Omental fat pad (tissue), 4 donors: ENCODE results near the gene OPCML. TPM values are rescaled to one million over a fixed set of nuclear protein-coding genes. Genes with fewer than 3 reads are reported as not detected.

Experiments
- ATAC-seq: fragments of 150-250 bp; one replicate; pipeline ENCODE4 v1.9.1; 2016; ENCODE audit warnings: mild to moderate bottlenecking, moderate library complexity; ENCODE audit not compliant: low FRiP score
- DNase-seq: peaks from one replicate; pipeline ENCODE4 v3.0.0-alpha.2; 2019; ENCODE audit warnings: low spot score
- total RNA-seq, 4 donors: library from RNA; depleted of rRNA; stranded (reverse); fragments of >200 nt; gene quantifications; one replicate each; pipeline ENCODE4 v1.1.0, GENCODE V29; 2016
- TF ChIP-seq, protein P1 (sequence below), 3 donors: fragments of 450-650 bp; IDR thresholded peaks; one replicate each; pipeline ENCODE4 v1.5.1; 2016 to 2017; ENCODE audit warnings: antibody characterized with exemption in 3 of 3, mild to moderate bottlenecking in 3 of 3, moderate library complexity in 2 of 3

OPCML gene
- total RNA-seq, 4 donors from 2014 or later, result 0.32 TPM; not detected in 3

GRCh38 chr11:132718711-132719671 is 813.3 kb downstream of the OPCML start:
- no peak for ATAC-seq
- TF ChIP-seq, protein P1, sequence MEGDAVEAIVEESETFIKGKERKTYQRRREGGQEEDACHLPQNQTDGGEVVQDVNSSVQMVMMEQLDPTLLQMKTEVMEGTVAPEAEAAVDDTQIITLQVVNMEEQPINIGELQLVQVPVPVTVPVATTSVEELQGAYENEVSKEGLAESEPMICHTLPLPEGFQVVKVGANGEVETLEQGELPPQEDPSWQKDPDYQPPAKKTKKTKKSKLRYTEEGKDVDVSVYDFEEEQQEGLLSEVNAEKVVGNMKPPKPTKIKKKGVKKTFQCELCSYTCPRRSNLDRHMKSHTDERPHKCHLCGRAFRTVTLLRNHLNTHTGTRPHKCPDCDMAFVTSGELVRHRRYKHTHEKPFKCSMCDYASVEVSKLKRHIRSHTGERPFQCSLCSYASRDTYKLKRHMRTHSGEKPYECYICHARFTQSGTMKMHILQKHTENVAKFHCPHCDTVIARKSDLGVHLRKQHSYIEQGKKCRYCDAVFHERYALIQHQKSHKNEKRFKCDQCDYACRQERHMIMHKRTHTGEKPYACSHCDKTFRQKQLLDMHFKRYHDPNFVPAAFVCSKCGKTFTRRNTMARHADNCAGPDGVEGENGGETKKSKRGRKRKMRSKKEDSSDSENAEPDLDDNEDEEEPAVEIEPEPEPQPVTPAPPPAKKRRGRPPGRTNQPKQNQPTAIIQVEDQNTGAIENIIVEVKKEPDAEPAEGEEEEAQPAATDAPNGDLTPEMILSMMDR (IDR thresholded peaks at IDR 0.05), result no peak
- no peak for DNase-seq

DNA sequence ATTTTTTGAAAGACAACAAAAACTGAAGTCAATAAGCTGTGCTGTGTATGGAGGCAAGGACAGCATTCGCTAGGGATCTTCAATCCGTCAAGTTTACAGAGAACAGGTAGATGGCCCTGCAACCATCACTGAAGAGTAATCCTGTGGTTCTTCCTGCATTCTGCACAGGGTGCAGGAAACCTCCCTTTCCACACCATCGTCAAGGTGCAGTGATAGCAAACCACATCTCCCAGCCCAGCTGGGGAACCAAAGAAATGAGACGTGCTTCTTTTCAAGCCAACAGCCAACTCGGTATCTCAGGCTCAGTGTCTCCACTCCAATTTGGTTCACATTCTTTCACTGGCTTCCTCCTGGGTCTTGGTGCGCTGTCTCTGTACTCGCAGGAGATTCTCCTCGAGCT is 814.5 kb downstream of the OPCML start:
- no peak for DNase-seq
- ATAC-seq, result no peak
- TF ChIP-seq, protein P1 (IDR thresholded peaks at IDR 0.05), result no peak

- no peak for DNase-seq
- TF ChIP-seq, protein P1 (IDR thresholded peaks at IDR 0.05), result no peak
- no peak for ATAC-seq
Observed at GRCh38 chr11:132716037-132716436, 816.3 kb downstream of the OPCML start.

GRCh38 chr11:132714859-132715440 is 817.4 kb downstream of the OPCML start:
- ATAC-seq (no peak), DNase-seq (no peak)
- TF ChIP-seq, protein P1 (IDR thresholded peaks at IDR 0.05), result no peak

DNA sequence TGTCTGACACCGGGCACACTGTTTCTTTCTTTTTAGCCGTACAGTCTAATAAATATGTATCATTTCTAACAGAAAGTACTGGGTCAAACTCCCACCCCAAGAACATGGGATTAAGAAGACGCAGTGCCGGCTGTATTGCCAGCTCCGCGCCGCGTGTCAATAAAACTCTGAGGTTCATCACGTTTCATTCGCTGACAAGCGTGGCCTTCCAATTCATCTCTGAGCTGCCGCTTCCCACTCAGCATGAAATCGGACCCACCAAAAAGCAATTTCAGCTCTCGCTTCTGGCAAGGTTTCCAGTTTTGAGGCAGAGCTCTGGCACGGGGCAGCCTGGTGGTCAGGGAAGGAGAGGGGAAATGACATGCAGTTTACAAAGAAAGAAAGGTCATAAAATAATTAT is 819.8 kb downstream of the OPCML start:
- ATAC-seq (no peak), DNase-seq (no peak)
- TF ChIP-seq, protein P1 (IDR thresholded peaks at IDR 0.05), result no peak

- no peak for ATAC-seq
- DNase-seq, result no peak
- TF ChIP-seq, protein P1 (IDR thresholded peaks at IDR 0.05), result no peak
Observed at GRCh38 chr11:132704781-132705375, 827.4 kb downstream of the OPCML start.
